Activated T-helper 1 cell treated with Interleukin-2 at 50 U/mL for 16 hours (primary cell): Measurements from ENCODE around the gene ZBTB43.
A peak's percentile ranks its signal among the peaks of the same experiment; 100 is the strongest.
"Not testable (repeated sequence)": the region's sequence is repeated elsewhere in the genome, so short reads cannot be mapped to it uniquely, and the experiment has no call there.

Experiments
- DNase-seq: peaks from one replicate; pipeline ENCODE4 v3.0.0-alpha.2; 2020; ENCODE audit warnings: low read depth

ZBTB43 gene

DNA sequence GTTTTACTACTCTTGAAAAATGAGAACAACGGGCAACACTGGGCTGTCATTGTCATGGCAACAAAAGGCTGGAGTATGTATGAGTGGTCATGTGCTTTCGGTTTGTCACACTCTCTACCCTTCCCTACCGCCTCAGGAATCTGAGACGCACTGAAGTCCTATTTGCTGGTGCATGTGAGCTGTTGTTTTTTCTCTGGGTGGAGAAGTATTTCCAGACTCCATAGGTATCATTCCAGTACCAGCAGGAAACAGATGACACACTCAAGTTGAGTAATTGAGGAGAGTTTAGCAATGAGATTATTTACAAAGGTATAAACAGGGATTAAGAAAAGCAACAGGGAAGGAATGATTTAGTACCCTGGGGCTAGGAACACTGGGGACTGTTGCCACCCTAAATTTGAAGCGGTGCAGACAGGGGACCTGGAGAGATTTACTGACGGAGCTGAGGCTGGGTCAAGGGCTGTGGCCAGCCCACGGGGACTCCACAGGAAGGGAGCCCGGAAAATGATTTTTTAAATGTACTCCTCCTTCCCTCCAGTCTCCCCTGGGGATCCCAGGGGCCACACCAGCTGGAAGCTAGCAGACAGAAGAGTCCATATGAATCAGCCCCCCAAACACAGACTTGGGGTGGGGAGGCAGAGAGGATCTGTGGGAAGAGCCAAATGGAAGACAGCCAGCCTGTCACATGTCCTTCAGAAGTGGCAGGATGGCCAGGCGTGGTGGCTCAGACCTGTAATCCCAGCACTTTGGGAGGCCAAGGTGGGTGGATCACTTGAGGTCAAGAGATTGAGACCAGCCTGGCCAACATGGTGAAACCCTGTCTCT is 13.2 kb upstream of the ZBTB43 start:
- DNase-seq, result no peak

DNA sequence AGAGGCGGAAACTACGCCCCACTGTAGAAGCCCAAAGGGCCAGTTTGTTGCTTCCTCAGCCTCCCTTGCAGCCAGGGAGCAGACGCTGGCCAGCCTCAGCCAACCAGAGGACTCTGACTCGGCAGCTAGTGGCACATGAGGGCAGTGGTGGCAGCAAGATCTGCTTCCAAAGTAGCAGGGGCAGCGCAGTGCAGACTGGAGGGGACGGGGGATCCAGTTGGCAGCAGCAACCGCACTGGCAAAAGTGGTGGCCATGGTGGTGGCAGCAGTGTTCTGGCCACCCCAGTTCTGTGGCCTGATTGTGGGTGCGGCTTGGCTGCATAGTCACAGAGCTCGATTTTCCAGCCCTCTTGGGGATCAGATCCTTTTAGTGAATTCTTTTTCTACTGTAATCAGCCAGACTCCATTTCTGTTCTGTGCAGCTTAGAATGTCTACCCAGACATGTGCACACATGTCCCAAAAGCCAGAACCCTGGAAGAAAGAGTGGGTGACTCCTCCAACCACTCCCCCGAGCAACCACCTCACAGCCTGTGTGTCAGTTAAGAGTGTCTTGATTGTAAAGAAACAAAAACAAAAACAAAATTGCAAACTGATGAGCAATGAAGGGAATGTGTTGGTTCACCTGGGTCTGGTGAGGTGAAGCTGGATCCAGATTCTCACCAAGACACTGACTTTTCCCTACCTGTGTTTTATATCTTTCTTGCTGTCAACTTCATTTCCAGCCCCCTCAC is 11.0 kb upstream of the ZBTB43 start:
- DNase-seq, result no peak

- DNase-seq, result no peak
Measured at GRCh38 chr9:126794441-126794840, 10.4 kb upstream of the ZBTB43 start.

DNA sequence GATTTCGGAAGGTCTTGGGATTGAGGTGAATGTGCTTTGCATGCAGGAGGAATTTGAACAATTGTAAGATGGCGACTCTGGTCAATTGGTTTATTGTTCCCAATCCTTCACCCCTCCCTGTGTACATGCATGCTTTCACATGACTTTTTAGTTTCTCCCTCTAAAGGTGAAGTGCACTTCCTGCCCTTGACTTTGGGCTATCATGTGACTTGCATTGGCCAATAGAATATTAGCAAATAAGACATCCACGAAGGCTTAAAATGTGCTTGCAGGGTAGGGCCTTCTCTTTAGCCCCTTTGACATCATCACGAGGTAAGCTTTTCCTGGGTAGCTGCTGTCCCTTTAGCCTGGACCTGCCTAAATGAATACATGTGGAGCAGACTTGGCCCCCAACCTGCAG is 8.1 kb upstream of the ZBTB43 start:
- DNase-seq, result no peak

- no peak for DNase-seq
Measured at GRCh38 chr9:126797903-126798302, 6.9 kb upstream of the ZBTB43 start.

DNA sequence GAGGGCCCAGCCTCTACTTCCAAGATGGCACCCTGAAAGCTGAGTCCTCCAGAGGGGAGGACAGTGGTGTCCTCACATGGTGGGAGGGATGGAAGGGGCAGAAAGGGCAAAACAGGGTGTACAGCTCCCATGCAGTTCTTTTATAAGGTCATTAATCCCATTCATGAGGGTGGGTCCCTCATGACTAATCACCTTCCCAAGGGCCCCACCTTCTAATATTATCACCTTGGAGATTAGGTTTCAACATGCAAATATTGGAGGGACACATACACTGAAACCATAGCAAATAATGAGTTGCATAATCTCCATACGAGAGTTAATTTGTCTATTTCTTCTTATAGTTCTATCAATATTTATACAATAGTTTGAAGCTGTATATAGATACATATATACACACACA is 5.8 kb upstream of the ZBTB43 start:
- no peak for DNase-seq

DNA sequence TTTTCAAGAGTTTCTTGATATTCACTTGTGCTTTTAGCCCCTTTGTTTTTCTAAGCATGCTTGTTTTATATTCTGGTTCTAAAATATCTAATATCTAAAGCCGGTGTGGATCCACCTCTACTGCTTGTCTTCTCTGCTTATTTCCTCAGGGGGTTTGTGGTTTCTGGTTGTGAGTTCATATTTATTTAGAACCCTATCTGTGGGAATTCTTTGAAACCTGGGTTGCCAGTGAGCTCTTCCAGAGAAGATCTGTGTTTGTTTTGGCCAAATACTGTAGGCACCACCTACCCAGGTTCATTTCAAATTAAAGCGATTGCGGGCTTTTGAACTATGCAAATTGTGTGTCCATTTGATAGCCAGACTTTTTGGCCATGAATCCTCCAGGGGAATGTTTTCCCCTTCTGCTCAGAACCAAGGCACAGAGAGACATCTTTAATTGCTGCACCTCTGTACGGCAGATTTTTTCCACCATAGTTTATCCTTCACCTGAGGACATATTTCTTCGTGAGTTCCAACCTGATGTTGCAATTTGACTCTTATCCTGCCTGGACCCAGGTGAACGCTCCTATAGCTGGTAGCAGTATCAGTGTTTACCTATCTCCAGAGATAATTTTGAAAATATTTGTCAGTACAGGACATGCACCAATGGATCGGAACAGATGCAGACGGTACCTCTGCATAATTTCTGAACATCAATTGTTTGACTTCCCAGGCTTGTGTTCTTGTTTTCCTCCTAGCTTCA is 2.4 kb upstream of the ZBTB43 start:
- DNase-seq, result no peak

GRCh38 chr9:126804198-126804695 is 593 bp upstream of the ZBTB43 start:
- no peak for DNase-seq

- peak; percentile 60 for DNase-seq
Measured at GRCh38 chr9:126805554-126806262, 868 bp downstream of the ZBTB43 start.

DNA sequence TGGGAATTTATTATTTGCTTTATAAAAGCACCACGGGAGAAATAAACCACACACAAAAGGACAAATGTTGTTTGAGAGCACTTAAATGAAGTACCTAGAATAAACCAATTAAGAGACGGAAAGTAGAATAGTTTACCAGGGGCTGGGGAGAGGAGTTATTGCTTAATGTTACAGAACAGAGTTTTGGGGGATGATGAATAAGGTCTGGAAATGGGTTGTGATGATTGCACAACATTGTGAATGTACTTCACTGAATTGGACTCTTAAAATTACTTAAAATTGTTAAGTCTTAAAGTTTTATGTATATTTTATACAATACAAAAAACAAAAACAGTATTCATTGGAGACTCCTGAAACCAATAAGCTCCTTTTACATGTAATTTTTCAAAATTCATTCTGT is 1.5 kb downstream of the ZBTB43 start:
- no peak for DNase-seq

GRCh38 chr9:126809068-126809467 is 4.2 kb downstream of the ZBTB43 start:
- no peak for DNase-seq

DNA sequence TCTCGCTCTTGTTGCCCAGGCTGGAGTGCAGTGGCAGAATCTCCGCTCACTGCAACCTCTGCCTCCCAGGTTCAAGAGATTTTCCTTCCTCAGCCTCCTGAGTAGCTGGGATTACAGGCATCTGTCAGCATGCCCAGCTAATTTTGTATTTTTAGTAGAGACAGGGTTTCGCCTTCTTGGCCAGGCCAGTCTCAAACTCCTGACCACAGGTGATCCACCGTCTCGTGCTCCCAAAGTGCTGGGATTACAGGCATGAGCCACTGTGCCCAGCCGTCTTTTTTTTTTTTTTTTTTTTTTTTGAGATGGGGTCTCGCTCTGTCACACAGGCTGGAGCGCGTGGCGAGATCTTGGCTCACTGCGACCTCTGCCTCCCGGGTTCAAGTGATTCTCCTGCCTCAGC is 5.4 kb downstream of the ZBTB43 start:
- not testable (repeated sequence) for DNase-seq

GRCh38 chr9:126813072-126813471 is 8.2 kb downstream of the ZBTB43 start:
- no peak for DNase-seq

GRCh38 chr9:126814091-126814490 is 9.3 kb downstream of the ZBTB43 start:
- DNase-seq, result no peak

GRCh38 chr9:126817615-126818014 is 12.8 kb downstream of the ZBTB43 start:
- DNase-seq, result not testable (repeated sequence)

GRCh38 chr9:126818482-126818881 is 13.6 kb downstream of the ZBTB43 start:
- DNase-seq, result no peak

DNA sequence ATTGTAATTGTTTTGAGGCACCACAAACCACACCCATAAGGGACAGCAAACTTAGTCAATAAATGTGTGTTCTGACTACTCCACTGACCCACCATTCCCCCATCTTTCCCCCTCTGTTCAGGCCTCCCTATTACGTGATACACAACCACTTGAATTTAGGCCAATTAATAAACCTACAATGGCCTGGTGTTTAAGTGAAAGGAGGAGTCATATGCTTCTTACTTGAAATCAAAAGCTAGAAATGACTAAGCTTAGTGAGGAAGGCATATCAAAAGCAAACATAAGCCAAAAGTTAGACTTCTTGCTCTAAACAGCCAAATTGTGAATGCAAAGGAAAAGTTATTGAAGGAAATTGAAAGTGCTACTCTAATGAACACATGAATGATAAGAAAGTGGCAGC is 14.6 kb downstream of the ZBTB43 start:
- DNase-seq, result no peak

- no peak for DNase-seq
Measured at GRCh38 chr9:126822278-126822677, 17.4 kb downstream of the ZBTB43 start.

GRCh38 chr9:126822873-126823272 is 18.0 kb downstream of the ZBTB43 start:
- DNase-seq, result no peak

DNA sequence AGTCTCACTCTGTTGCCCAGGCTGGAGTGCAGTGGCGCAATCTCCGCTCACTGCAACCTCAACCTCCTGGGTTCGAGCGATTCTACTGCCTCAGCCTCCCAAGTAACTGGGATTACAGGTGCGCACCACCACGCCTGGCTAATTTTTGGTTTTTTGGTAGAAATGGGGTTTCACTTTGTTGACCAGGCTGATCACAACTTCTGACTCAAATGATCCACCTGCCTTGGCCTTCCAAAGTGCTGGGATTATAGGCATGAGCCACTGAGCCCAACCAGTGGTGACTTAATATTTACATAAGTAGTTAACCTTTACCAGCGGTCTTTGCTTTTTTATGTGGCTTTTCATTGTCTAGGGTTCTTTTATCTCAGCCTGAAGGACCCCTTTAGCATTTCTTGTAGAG is 19.2 kb downstream of the ZBTB43 start:
- not testable (repeated sequence) for DNase-seq

GRCh38 chr9:126827227-126827626 is 22.4 kb downstream of the ZBTB43 start:
- no peak for DNase-seq

- no peak for DNase-seq
Measured at GRCh38 chr9:126829035-126829434, 24.2 kb downstream of the ZBTB43 start.
